HCT116 (cell line): Measurements from ENCODE around the gene AVEN. TPM values are rescaled to one million over a fixed set of nuclear protein-coding genes. Genes with fewer than 3 reads are reported as not detected.

Experiments
- ATAC-seq: fragments of 200-7000 bp; cut with Tn5 transposase; 2 replicates; pipeline ENCODE4 v1.9.1; 2020; ENCODE audit warnings: mild to moderate bottlenecking, moderate library complexity
- BruUV-seq: library from RNA; stranded (reverse); fragments of 400-500 nt; replicated peaks from 2 replicates; lab custom pipeline; 2021; lab: Mats Ljungman, UMichigan
- CTCF ChIA-PET: fragments of 300-600 bp; sonication (Branson Sonifier 250); formaldehyde crosslinking; loops from one replicate; lab custom pipeline; 2021; ENCODE audit warnings: antibody characterized with exemption; lab: Charles Lee
- POLR2A ChIA-PET: fragments of 300-600, 350-600 bp; sonication (Branson Sonifier 250); formaldehyde crosslinking; loops from one replicate; lab custom pipeline; 2021; ENCODE audit warnings: antibody characterized with exemption; lab: Charles Lee
- RAD21 ChIA-PET, 2 experiments: fragments of 300-600 bp; sonication (Branson Sonifier 250); formaldehyde crosslinking; loops; one replicate each; lab custom pipeline; 2023; ENCODE audit warnings: low total read pairs in 2 of 2; ENCODE audit not compliant: uncharacterized antibody in 2 of 2, unreplicated experiment in 2 of 2, low non-redundant PET in 1 of 2; lab: Charles Lee
- DNase-seq: peaks from one replicate; pipeline ENCODE4 v3.0.0-alpha.2; 2010; ENCODE audit warnings: low read depth, low spot score
- H2AFZ ChIP-seq: fragments of 200-600 bp; shearing (Covaris generic), sonication (generic); 2 replicates; pipeline ENCODE4 v1.6.1; 2017; ENCODE audit warnings: low read depth, mixed run types, mixed read lengths, antibody characterized with exemption, low read length; ENCODE audit not compliant: poor library complexity, severe bottlenecking
- H3K27ac ChIP-seq: 2 replicates; pipeline ENCODE4 v1.5.1; 2012; ENCODE audit warnings: low read depth, low read length
- H3K27me3 ChIP-seq: fragments of 200-600 bp; sonication (generic); 2 replicates; pipeline ENCODE4 v1.6.1; 2016; ENCODE audit warnings: mixed run types, low read length, mixed read lengths; ENCODE audit not compliant: insufficient read depth
- H3K36me3 ChIP-seq, 2 experiments: fragments of 200-500 bp in 1 of 2; fragments of 200-600 bp in 1 of 2; sonication (Bioruptor generic) in 1 of 2; sonication (generic) in 1 of 2; 2 replicates each; pipeline versions ENCODE4 v1.5.1 to v1.6.1; 2014 to 2016; ENCODE audit warnings: low read length in 2 of 2, inconsistent platforms in 1 of 2, mixed read lengths in 1 of 2, mixed run types in 1 of 2; ENCODE audit not compliant: insufficient read depth in 2 of 2, control insufficient read depth in 1 of 2
- H3K4me1 ChIP-seq, 2 experiments: fragments of 200-600 bp in 1 of 2; sonication (generic) in 1 of 2; 2 replicates each; pipeline versions ENCODE4 v1.5.1 to v1.6.1; 2012 to 2017; ENCODE audit warnings: low read length in 2 of 2, inconsistent platforms in 1 of 2, mild to moderate bottlenecking in 1 of 2, mixed read lengths in 1 of 2, mixed run types in 1 of 2, moderate library complexity in 1 of 2; ENCODE audit not compliant: insufficient read depth in 2 of 2, control insufficient read depth in 1 of 2
- H3K4me2 ChIP-seq: fragments of 200-600 bp; sonication (generic); 2 replicates; pipeline ENCODE4 v1.6.1; 2017; ENCODE audit warnings: mixed run types, low read length, mixed read lengths
- H3K4me3 ChIP-seq, 2 experiments: fragments of 200-600 bp in 1 of 2; sonication (generic) in 1 of 2; replicated peaks in 1 of 2; 2 replicates each; pipeline ENCODE4 v1.5.1; 2011 to 2016; ENCODE audit warnings: low read length in 2 of 2, control low read depth in 1 of 2, low read depth in 1 of 2, mild to moderate bottlenecking in 1 of 2, mixed read lengths in 1 of 2, mixed run types in 1 of 2
- H3K79me2 ChIP-seq: fragments of 200-600 bp; sonication (generic); 2 replicates; pipeline ENCODE4 v1.6.1; 2017; ENCODE audit warnings: mild to moderate bottlenecking, mixed run types, low read length, moderate library complexity, mixed read lengths; ENCODE audit not compliant: insufficient read depth
- H3K9ac ChIP-seq: fragments of 200-600 bp; sonication (generic); 2 replicates; pipeline ENCODE4 v1.6.1; 2016; ENCODE audit warnings: low read length, mixed read lengths
- H3K9me2 ChIP-seq: fragments of 200-600 bp; sonication (generic), shearing (Covaris generic); 2 replicates; pipeline ENCODE4 v1.6.1; 2017; ENCODE audit warnings: mixed run types, mild to moderate bottlenecking, moderate library complexity; ENCODE audit not compliant: insufficient read depth
- H3K9me3 ChIP-seq, 2 experiments: fragments of 200-500 bp in 1 of 2; fragments of 200-600 bp in 1 of 2; sonication (Bioruptor generic) in 1 of 2; sonication (generic) in 1 of 2; 2 replicates each; pipeline ENCODE4 v1.6.1; 2014 to 2017; ENCODE audit warnings: low read length in 2 of 2, mixed read lengths in 2 of 2, inconsistent platforms in 1 of 2, low read depth in 1 of 2, mild to moderate bottlenecking in 1 of 2, mixed run types in 1 of 2, moderate library complexity in 1 of 2; ENCODE audit not compliant: control insufficient read depth in 1 of 2, insufficient read depth in 1 of 2
- H4K20me1 ChIP-seq: fragments of 200-600 bp; sonication (generic), shearing (Covaris generic); 2 replicates; pipeline ENCODE4 v1.6.1; 2017; ENCODE audit warnings: mixed run types, mild to moderate bottlenecking, moderate library complexity; ENCODE audit not compliant: insufficient read depth
- CEBPB ChIP-seq: IDR thresholded peaks from 2 replicates; pipeline ENCODE4 v1.6.1; 2012; ENCODE audit warnings: low read depth
- POLR2AphosphoS5 ChIP-seq: IDR thresholded peaks from 2 replicates; pipeline ENCODE4 v1.6.1; 2011; ENCODE audit warnings: mild to moderate bottlenecking, low read depth, low read length, moderate library complexity
- RAD21 ChIP-seq: IDR thresholded peaks from 2 replicates; pipeline ENCODE4 v1.6.1; 2012; ENCODE audit warnings: low read depth, mild to moderate bottlenecking
- SP1 ChIP-seq: IDR thresholded peaks from 2 replicates; pipeline ENCODE4 v1.6.1; 2012; ENCODE audit warnings: low read depth
- ZFX ChIP-seq: fragments of 450-650 bp; IDR thresholded peaks from 2 replicates; pipeline ENCODE4 v1.6.1; 2017
- intact Hi-C: fragments of 100-400 bp; cut with micrococcal nuclease; formaldehyde crosslinking; loops from 2 replicates; pipeline ENCODE4 v1.10.0; 2022
- total RNA-seq: library from RNA; stranded (reverse); gene quantifications from one replicate; pipeline ENCODE4 v1.2.1, GENCODE V29; 2021; ENCODE audit not compliant: unreplicated experiment
- TF ChIP-seq, protein P1 (sequence below): IDR thresholded peaks from 2 replicates; pipeline ENCODE4 v1.6.1; 2012
- TF ChIP-seq, protein P2 (sequence below): IDR thresholded peaks from 2 replicates; pipeline ENCODE4 v1.6.1; 2012
- TF ChIP-seq, protein P3 (sequence below), 3 experiments: fragments of 200-600 bp in 1 of 3; sonication (generic) in 1 of 3; IDR thresholded peaks in 2 of 3; conservative IDR thresholded peaks in 1 of 3; 2 replicates each; pipeline ENCODE4 v1.5.1; 2012 to 2017; ENCODE audit warnings: low read depth in 2 of 3, low read length in 2 of 3, antibody characterized with exemption in 1 of 3, borderline replicate concordance in 1 of 3, control low read depth in 1 of 3, mild to moderate bottlenecking in 1 of 3, mixed read lengths in 1 of 3, mixed run types in 1 of 3, moderate library complexity in 1 of 3; ENCODE audit not compliant: insufficient read depth in 1 of 3

The AVEN gene
- total RNA-seq, 1 experiment from 2014 or later: 6.8 TPM

GRCh38 chr15:33871980-33872379 is 167.0 kb downstream of the AVEN start:
- H4K20me1 ChIP-seq: no peaks in the 10 kb centered on the region
- ATAC-seq: no peak
- no peaks in the 10 kb centered on the region for H3K9me3 ChIP-seq
- H3K9ac ChIP-seq: no peak overlapping the region
- no peak overlapping the region for H2AFZ ChIP-seq
- no peak for DNase-seq
- ChIA-PET CTCF (no interaction called here), RAD21 (no interaction called here), POLR2A (no interaction called here)
- H3K36me3 ChIP-seq: no peaks in the 10 kb centered on the region
- no peaks in the 10 kb centered on the region for H3K9me2 ChIP-seq
- no peaks in the 10 kb centered on the region for H3K27me3 ChIP-seq
- BruUV-seq: no TSS peak
- H3K27ac ChIP-seq: no peak overlapping the region
- H3K4me2 ChIP-seq: no peak overlapping the region
- no peaks in the 10 kb centered on the region for H3K79me2 ChIP-seq
- intact Hi-C loops: no loop called here
- no peak overlapping the region for H3K4me3 ChIP-seq
- no peaks in the 10 kb centered on the region for H3K4me1 ChIP-seq
- TF ChIP-seq, protein P1, sequence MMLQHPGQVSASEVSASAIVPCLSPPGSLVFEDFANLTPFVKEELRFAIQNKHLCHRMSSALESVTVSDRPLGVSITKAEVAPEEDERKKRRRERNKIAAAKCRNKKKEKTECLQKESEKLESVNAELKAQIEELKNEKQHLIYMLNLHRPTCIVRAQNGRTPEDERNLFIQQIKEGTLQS: no peak
- TF ChIP-seq, protein P2, sequence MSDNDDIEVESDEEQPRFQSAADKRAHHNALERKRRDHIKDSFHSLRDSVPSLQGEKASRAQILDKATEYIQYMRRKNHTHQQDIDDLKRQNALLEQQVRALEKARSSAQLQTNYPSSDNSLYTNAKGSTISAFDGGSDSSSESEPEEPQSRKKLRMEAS: no peak
- TF ChIP-seq, protein P3, sequence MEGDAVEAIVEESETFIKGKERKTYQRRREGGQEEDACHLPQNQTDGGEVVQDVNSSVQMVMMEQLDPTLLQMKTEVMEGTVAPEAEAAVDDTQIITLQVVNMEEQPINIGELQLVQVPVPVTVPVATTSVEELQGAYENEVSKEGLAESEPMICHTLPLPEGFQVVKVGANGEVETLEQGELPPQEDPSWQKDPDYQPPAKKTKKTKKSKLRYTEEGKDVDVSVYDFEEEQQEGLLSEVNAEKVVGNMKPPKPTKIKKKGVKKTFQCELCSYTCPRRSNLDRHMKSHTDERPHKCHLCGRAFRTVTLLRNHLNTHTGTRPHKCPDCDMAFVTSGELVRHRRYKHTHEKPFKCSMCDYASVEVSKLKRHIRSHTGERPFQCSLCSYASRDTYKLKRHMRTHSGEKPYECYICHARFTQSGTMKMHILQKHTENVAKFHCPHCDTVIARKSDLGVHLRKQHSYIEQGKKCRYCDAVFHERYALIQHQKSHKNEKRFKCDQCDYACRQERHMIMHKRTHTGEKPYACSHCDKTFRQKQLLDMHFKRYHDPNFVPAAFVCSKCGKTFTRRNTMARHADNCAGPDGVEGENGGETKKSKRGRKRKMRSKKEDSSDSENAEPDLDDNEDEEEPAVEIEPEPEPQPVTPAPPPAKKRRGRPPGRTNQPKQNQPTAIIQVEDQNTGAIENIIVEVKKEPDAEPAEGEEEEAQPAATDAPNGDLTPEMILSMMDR (IDR thresholded peaks at IDR 0.05 in 2 of 3, conservative IDR thresholded peaks at IDR 0.05 in 1 of 3; ENCODE audit: borderline replicate concordance in 1 of 3, insufficient read depth in 1 of 3, low read depth in 2 of 3, low read length in 2 of 3): no peak
- no peak for TF ChIP-seq CEBPB
- no peak for TF ChIP-seq ZFX
- no peak for TF ChIP-seq POLR2AphosphoS5
- no peak for TF ChIP-seq SP1
- TF ChIP-seq RAD21: no peak
